ENCODE results near the gene CLEC2D.

- TF ChIP-seq TAF1 (IDR thresholded peaks at IDR 0.05; ENCODE audit: low read depth, low read length), result no peak
- 0 out of 2 replicates have a peak, but pooled peaks have one; percentile 50 for TF ChIP-seq POLR2A (IDR thresholded peaks at IDR 0.05; ENCODE audit: low read depth, low read length)
- no peak for TF ChIP-seq PAX5 (IDR thresholded peaks at IDR 0.05; ENCODE audit: insufficient read depth, low read length, severe bottlenecking)
Observed at GRCh38 chr12:9732921-9733461, 63.5 kb downstream of the CLEC2D start, which contains the start of gene CLECL1.

Data from GM12891 (cell line).